GM23338 (cell line): ENCODE data around the gene TBL3. TPM values are rescaled to one million over a fixed set of nuclear protein-coding genes. Genes with fewer than 3 reads are reported as not detected.
"Not testable (repeated sequence)": the region's sequence is repeated elsewhere in the genome, so short reads cannot be mapped to it uniquely, and the experiment has no call there.

Experiments
- ATAC-seq: fragments of 200-7000 bp; cut with Tn5 transposase; 3 replicates; pipeline ENCODE4 v1.9.1; 2020
- DNase-seq: peaks from one replicate; pipeline ENCODE4 v3.0.0-alpha.2; 2015; ENCODE audit warnings: low spot score
- H2AFZ ChIP-seq: fragments of 200-600 bp; sonication (generic); 2 replicates; pipeline ENCODE4 v1.8.0; 2016; ENCODE audit warnings: antibody characterized with exemption, mild to moderate bottlenecking, moderate library complexity
- H3F3A ChIP-seq: fragments of 200-600 bp; sonication (generic); replicated peaks from 2 replicates; pipeline ENCODE4 v1.8.0; 2017; ENCODE audit warnings: antibody characterized with exemption, mixed run types, low read depth
- H3K27ac ChIP-seq: fragments of 200-600 bp; sonication (generic); 2 replicates; pipeline ENCODE4 v1.6.1; 2016; ENCODE audit warnings: low read depth
- H3K27me3 ChIP-seq: fragments of 200-600 bp; sonication (generic); 2 replicates; pipeline ENCODE4 v1.8.0; 2016; ENCODE audit warnings: mild to moderate bottlenecking, mixed run types, moderate library complexity; ENCODE audit not compliant: insufficient read depth
- H3K36me3 ChIP-seq: fragments of 200-600 bp; sonication (generic); 2 replicates; pipeline ENCODE4 v1.8.0; 2016; ENCODE audit warnings: mild to moderate bottlenecking; ENCODE audit not compliant: insufficient read depth
- H3K4me1 ChIP-seq: fragments of 200-600 bp; sonication (generic); 2 replicates; pipeline ENCODE4 v1.8.0; 2016; ENCODE audit warnings: mild to moderate bottlenecking, moderate library complexity; ENCODE audit not compliant: insufficient read depth
- H3K4me2 ChIP-seq: fragments of 200-600 bp; sonication (generic); 2 replicates; pipeline ENCODE4 v1.7.1; 2017; ENCODE audit warnings: mixed run types
- H3K4me3 ChIP-seq: fragments of 200-600 bp; sonication (generic); 2 replicates; pipeline ENCODE4 v1.6.1; 2016; ENCODE audit warnings: mixed run types
- H3K79me2 ChIP-seq: fragments of 200-600 bp; sonication (generic); replicated peaks from 2 replicates; pipeline ENCODE4 v1.8.0; 2017; ENCODE audit warnings: mild to moderate bottlenecking; ENCODE audit not compliant: insufficient read depth
- H3K9me2 ChIP-seq: fragments of 200-600 bp; sonication (generic); 2 replicates; pipeline ENCODE4 v1.8.0; 2017; ENCODE audit not compliant: insufficient read depth
- H4K20me1 ChIP-seq: fragments of 200-600 bp; sonication (generic); replicated peaks from 2 replicates; pipeline ENCODE4 v1.8.0; 2017; ENCODE audit warnings: mild to moderate bottlenecking; ENCODE audit not compliant: insufficient read depth
- H3K27ac Mint-ChIP-seq: 2 replicates; pipeline ENCODE4 v1.8.0; 2020; ENCODE audit warnings: inconsistent platforms, mild to moderate bottlenecking, moderate library complexity, mixed read lengths
- H3K27me3 Mint-ChIP-seq: 3 replicates; pipeline ENCODE4 v1.8.0; 2022; ENCODE audit warnings: low read depth, mild to moderate bottlenecking, moderate library complexity, mixed read lengths, inconsistent platforms; ENCODE audit not compliant: insufficient read depth, poor library complexity
- H3K36me3 Mint-ChIP-seq: 3 replicates; pipeline ENCODE4 v1.8.0; 2021; ENCODE audit warnings: low read depth, mild to moderate bottlenecking, inconsistent platforms, moderate library complexity, mixed read lengths
- H3K4me1 Mint-ChIP-seq: 3 replicates; pipeline ENCODE4 v1.8.0; 2020; ENCODE audit warnings: mild to moderate bottlenecking, inconsistent platforms, mixed read lengths
- H3K4me3 Mint-ChIP-seq: 3 replicates; pipeline ENCODE4 v1.8.0; 2021; ENCODE audit warnings: moderate library complexity, mild to moderate bottlenecking, inconsistent platforms, mixed read lengths
- H3K9me3 Mint-ChIP-seq: 3 replicates; pipeline ENCODE4 v1.8.0; 2020; ENCODE audit warnings: moderate library complexity, mild to moderate bottlenecking, inconsistent platforms, mixed read lengths
- CREB1 ChIP-seq: fragments of 250-450 bp; sonication (Bioruptor Pico); IDR thresholded peaks from 2 replicates; pipeline ENCODE4 v1.5.0; 2020; ENCODE audit warnings: low read depth, mild to moderate bottlenecking, moderate library complexity
- EZH2 ChIP-seq: fragments of 200-600 bp; sonication (generic); IDR thresholded peaks from one replicate; pipeline ENCODE4 v1.8.0; 2017; ENCODE audit warnings: antibody characterized with exemption, mild to moderate bottlenecking, low read depth; ENCODE audit not compliant: unreplicated experiment
- STAT1 ChIP-seq: IDR thresholded peaks from one replicate; pipeline ENCODE4 v1.6.1; 2016; ENCODE audit warnings: antibody characterized with exemption; ENCODE audit not compliant: unreplicated experiment
- ZNF331 ChIP-seq: fragments of 250-450 bp; sonication (Bioruptor Pico); IDR thresholded peaks from 2 replicates; pipeline ENCODE4 v1.5.0; 2020; ENCODE audit warnings: low read depth, mild to moderate bottlenecking, moderate library complexity
- polyA plus RNA-seq: library from polyadenylated mRNA; unstranded; fragments of >200 nt; fragmentation: Nextera tagmentation; extraction: Ambion mirVana; gene quantifications from 2 replicates; pipeline ENCODE4 v1.2.1, GENCODE V29; 2016
- total RNA-seq: library from RNA; depleted of rRNA; stranded (reverse); fragments of >200 nt; shearing (Covaris generic); gene quantifications from 2 replicates; pipeline ENCODE4 v1.2.3, GENCODE V29; 2014
- TF ChIP-seq, protein P1 (sequence below): fragments of 250-450 bp; sonication (Bioruptor Pico); IDR thresholded peaks from 2 replicates; pipeline ENCODE4 v1.5.0; 2020; ENCODE audit warnings: mild to moderate bottlenecking, moderate library complexity
- TF ChIP-seq, protein P2 (sequence below): IDR thresholded peaks from 2 replicates; pipeline ENCODE4 v1.6.1; 2016; ENCODE audit warnings: antibody characterized with exemption

TBL3 gene
- total and polyA plus RNA-seq, 2 experiments from 2014 or later = 67.0 to 157 TPM

DNA sequence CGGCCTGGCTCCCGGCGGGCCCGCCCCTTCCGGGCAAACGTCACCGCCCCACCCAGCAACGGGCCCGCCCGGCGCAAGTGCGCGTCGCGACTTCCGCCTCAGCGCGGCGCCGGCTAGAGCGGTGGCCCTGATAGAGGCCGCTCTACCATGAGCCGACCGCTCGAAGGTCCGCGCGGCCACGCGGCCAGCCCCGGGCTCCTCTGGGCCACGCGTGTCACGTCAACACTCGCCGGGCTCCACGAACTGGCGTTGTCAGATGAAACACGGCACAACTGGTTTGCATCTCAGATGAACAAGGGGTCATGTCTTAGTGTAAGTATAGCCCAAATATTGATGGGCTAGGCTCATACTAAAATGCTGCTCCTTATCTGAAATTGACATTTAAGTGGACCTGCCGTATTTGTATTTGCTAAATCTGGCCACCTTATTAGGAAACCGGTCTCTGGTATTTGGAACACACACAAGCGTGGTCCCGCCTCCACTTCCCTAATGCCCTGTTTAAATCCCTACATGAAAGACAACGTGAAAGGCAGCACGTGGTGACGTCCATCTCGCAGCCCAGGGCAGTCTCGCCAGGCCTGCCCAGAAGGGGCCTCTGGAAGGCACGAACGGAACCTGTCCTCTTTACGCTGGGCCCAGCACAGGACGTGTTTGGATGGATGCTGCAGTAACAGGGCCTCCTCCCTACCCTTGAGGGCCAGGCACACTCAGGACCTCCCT is 38.1 kb downstream of the TBL3 start, which contains the start of gene ZNF598 (continued):
- TF ChIP-seq, protein P1, sequence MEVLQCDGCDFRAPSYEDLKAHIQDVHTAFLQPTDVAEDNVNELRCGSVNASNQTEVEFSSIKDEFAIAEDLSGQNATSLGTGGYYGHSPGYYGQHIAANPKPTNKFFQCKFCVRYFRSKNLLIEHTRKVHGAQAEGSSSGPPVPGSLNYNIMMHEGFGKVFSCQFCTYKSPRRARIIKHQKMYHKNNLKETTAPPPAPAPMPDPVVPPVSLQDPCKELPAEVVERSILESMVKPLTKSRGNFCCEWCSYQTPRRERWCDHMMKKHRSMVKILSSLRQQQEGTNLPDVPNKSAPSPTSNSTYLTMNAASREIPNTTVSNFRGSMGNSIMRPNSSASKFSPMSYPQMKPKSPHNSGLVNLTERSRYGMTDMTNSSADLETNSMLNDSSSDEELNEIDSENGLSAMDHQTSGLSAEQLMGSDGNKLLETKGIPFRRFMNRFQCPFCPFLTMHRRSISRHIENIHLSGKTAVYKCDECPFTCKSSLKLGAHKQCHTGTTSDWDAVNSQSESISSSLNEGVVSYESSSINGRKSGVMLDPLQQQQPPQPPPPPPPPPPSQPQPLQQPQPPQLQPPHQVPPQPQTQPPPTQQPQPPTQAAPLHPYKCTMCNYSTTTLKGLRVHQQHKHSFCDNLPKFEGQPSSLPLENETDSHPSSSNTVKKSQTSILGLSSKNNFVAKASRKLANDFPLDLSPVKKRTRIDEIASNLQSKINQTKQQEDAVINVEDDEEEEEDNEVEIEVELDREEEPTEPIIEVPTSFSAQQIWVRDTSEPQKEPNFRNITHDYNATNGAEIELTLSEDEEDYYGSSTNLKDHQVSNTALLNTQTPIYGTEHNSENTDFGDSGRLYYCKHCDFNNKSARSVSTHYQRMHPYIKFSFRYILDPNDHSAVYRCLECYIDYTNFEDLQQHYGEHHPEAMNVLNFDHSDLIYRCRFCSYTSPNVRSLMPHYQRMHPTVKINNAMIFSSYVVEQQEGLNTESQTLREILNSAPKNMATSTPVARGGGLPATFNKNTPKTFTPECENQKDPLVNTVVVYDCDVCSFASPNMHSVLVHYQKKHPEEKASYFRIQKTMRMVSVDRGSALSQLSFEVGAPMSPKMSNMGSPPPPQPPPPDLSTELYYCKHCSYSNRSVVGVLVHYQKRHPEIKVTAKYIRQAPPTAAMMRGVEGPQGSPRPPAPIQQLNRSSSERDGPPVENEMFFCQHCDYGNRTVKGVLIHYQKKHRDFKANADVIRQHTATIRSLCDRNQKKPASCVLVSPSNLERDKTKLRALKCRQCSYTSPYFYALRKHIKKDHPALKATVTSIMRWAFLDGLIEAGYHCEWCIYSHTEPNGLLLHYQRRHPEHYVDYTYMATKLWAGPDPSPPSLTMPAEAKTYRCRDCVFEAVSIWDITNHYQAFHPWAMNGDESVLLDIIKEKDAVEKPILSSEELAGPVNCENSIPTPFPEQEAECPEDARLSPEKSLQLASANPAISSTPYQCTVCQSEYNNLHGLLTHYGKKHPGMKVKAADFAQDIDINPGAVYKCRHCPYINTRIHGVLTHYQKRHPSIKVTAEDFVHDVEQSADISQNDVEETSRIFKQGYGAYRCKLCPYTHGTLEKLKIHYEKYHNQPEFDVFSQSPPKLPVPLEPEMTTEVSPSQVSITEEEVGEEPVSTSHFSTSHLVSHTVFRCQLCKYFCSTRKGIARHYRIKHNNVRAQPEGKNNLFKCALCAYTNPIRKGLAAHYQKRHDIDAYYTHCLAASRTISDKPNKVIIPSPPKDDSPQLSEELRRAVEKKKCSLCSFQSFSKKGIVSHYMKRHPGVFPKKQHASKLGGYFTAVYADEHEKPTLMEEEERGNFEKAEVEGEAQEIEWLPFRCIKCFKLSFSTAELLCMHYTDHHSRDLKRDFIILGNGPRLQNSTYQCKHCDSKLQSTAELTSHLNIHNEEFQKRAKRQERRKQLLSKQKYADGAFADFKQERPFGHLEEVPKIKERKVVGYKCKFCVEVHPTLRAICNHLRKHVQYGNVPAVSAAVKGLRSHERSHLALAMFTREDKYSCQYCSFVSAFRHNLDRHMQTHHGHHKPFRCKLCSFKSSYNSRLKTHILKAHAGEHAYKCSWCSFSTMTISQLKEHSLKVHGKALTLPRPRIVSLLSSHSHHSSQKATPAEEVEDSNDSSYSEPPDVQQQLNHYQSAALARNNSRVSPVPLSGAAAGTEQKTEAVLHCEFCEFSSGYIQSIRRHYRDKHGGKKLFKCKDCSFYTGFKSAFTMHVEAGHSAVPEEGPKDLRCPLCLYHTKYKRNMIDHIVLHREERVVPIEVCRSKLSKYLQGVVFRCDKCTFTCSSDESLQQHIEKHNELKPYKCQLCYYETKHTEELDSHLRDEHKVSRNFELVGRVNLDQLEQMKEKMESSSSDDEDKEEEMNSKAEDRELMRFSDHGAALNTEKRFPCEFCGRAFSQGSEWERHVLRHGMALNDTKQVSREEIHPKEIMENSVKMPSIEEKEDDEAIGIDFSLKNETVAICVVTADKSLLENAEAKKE = no peak
- TF ChIP-seq ZNF331 (CRISPR knock-in tag) (no peak), EZH2 (no peak), STAT1 (no peak), CREB1 (CRISPR knock-in tag) (peak; percentile 88)
- TF ChIP-seq, protein P2, sequence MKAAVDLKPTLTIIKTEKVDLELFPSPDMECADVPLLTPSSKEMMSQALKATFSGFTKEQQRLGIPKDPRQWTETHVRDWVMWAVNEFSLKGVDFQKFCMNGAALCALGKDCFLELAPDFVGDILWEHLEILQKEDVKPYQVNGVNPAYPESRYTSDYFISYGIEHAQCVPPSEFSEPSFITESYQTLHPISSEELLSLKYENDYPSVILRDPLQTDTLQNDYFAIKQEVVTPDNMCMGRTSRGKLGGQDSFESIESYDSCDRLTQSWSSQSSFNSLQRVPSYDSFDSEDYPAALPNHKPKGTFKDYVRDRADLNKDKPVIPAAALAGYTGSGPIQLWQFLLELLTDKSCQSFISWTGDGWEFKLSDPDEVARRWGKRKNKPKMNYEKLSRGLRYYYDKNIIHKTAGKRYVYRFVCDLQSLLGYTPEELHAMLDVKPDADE = peak; percentile 78

DNA sequence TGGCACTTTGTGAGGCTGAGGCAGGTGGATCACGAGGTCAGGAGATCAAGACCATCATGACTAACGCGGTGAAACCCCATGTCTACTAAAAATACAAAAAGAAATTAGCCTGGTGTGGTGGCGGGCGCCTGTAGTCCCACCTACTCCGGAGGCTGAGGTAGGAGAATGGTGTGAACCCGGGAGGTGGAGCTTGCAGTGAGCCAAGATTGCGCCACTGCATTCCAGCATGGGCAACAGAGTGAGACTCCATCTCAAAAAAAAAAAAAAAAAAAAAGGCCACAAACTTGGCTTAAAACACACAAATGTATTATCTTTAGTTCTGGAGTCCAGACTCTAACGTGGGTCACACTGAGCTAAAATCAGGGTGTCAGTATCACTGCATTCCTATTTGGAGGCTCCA is 39.9 kb downstream of the TBL3 start:
- H4K20me1 ChIP-seq = peaks cover 18% of the 10 kb centered on the region
- not testable (repeated sequence) for H3K36me3 Mint-ChIP-seq

More for the DNA sequence above, 39.9 kb downstream of the TBL3 start:
- peaks cover 26% of the 10 kb centered on the region for H3K79me2 ChIP-seq
- not testable (repeated sequence) for H3K27me3 ChIP-seq, ATAC-seq, H3K27ac ChIP-seq, H3K27ac Mint-ChIP-seq, H2AFZ ChIP-seq, H3K9me2 ChIP-seq, DNase-seq, H3K36me3 ChIP-seq, H3K4me3 ChIP-seq, H3K9me3 Mint-ChIP-seq, H3K4me2 ChIP-seq, H3K4me3 Mint-ChIP-seq
- Mint-ChIP-seq H3K27me3 (peaks cover 11% of the 10 kb centered on the region), H3K4me1 (peaks cover 21% of the 10 kb centered on the region)
- peaks cover 11% of the 10 kb centered on the region for H3F3A ChIP-seq
- H3K4me1 ChIP-seq = peaks cover 15% of the 10 kb centered on the region
